Middle frontal gyrus (tissue), 1 donor: ENCODE measurements around the gene SPEM3.

Experiments used
- DNase-seq: peaks from one replicate; pipeline ENCODE4 v3.0.0-alpha.2; 2015; ENCODE audit warnings: low spot score; ENCODE audit errors: extremely low spot score

SPEM3 gene

DNA sequence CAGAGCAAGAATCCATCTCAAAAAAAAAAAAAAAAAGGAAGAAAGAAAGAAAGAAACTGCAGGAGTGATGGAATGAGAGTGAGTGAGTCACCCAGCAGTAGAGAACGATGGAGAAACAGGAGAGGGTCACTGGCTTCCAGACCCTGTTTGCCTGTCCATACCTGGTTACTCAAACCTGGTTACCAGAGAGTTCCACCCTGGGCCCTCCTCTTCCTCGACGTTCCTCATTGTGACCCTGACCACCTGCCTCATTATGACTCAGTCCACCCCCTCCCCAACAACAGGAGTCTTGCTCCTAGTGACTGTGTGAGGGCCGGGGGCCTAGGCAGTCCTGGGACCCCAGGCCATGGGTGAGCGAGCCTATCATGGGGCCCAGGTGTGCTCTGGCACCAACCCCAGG is at the start of gene SPEM3:
Gene SPEM3, plus strand, starts transcription at position 301 of the 400 bp plus-strand sequence. Its CDS starts 46 bp downstream, at position 347.
- DNase-seq, result no peak

DNA sequence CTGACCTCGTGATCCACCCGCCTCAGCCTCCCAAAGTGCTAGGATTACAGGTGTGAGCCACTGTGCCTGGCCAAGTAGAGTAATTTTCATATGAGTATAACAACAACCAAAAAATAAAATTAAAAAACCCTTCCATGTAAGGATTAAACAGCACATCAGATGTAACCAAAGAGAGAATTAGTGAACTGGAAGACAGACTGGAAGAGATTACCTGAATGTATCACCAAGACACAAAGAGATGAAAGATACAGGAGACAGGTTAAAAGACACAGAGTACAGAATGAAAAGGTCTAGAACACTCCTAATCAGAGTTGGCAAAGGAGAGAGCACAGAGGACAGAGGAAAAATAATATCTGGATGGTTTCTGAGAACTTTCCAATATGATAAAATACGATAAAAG is 49.5 kb upstream of the SPEM3 start:
- DNase-seq, result no peak

DNA sequence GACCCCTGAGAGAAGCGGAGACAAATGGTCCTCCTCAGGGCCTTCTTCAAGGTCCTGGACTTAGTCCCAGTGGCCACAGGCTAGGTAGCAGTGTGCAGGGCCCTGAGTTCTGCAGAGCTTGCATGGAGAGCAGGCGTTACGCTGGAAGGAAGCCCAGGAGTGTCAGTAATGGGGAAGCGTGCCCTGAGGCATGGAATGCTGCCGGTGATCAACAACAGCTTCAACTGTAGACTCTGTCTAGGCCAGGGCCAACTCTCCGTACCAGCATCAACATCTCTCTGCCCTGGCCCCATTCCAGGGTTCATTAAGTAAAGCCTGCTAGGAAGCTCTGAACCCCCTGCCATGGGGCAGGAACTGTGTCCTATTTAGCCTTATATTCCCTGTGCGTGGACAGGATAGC is 48.3 kb upstream of the SPEM3 start:
- no peak for DNase-seq

DNA sequence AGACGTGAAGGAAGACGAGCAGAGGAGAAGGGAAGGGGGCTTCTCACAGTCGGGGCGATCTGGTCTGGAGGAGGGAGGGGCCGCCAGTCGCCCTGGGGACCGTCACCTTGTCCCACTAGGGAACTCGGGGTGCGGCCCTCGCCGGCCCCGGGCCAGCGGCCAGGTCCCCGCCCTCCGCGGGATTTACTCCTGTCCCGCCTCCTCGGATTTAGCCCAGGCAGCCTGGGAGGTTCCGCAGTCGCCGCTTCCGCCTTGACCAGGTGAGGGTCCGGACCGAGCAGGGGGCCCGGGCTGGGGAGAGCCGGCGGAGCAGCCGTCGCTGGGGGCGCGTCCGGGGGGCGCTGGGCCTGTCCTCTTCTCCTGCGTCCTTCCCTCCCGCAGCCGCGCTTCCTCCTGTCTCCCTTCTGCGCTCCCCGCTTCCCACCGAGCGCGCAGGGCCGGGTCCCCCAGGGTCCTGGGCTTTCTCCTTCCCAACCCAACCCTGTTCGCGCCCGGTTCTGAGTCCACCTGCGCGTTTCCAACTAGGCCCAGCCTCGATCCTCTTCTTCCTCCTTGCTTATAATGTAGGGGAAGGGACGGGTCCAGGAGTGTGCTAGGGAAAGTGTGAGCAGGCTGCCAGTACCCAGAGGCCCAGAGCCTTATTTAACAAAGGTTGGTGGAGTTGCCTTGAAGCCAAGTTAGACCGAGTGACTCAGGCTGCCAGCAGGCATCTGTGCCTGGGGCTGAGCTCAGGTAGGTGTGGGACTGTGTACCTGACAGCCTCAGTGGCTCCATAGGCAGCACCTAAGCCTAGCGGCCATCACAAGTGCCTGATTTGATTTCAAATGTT is 47.6 kb upstream of the SPEM3 start, which contains the start of gene TNK1:
Gene TNK1, plus strand, starts transcription at position 235 of the 829 bp plus-strand sequence. CDS start 1,838 bp downstream, outside the sequence.
- no peak for DNase-seq

DNA sequence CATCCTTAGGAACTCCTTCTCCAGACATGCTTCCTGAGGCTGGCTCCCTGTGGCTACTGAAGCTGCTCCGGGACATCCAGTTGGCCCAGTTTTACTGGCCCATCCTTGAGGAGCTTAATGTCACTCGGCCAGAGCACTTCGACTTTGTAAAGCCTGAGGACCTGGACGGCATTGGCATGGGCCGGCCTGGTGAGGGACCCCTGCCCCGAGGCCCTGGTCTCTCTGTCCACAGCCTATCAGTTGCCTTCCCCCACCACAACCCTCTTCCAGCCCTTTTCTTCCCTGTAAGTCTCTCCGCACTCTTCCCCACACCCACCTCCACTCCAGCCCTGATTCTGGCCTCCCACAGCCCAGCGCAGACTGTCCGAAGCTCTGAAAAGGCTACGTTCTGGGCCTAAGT is 45.8 kb upstream of the SPEM3 start:
- no peak for DNase-seq

DNA sequence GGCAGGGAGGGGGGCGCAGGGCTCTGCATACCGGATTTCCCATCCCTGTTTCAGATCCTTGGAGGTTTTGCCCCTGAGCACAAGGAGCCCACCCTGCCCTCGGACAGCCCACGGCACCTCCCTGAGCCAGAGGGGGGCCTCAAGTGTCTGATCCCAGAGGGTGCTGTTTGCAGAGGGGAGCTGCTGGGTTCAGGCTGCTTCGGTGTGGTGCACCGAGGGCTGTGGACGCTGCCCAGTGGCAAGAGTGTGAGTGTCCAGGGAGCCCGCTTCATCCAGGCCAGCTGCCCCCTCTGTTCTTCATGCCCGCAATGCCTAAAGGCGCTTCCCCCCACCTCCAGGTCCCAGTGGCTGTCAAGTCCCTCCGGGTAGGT is 45.3 kb upstream of the SPEM3 start:
- DNase-seq, result no peak

DNA sequence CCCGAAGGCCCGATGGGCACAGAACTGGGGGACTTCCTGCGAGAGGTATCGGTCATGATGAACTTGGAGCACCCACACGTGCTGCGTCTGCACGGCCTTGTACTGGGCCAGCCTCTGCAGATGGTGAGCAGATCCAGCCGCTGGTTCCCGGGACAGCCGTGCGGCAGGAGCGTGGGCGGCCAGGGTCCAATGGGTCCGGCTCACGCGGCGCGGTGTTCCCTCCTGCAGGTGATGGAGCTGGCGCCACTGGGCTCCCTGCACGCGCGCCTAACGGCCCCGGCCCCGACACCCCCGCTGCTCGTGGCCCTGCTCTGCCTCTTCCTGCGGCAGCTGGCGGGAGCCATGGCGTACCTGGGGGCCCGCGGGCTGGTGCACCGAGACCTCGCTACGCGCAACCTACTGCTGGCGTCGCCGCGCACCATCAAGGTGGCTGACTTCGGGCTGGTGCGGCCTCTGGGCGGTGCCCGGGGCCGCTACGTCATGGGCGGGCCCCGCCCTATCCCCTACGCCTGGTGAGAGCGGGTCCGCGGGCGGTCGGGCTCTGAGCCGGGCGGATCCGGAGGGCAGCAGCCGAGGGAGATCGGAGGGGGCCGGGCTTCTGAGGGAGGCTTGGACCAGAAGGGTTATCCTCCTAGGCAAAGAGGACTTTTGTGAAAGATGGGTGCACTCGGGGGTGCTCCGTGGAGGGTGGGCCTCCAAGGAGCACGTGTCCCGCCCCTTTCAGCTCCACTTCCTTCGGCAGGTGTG is 44.7 kb upstream of the SPEM3 start:
- DNase-seq, result no peak

DNA sequence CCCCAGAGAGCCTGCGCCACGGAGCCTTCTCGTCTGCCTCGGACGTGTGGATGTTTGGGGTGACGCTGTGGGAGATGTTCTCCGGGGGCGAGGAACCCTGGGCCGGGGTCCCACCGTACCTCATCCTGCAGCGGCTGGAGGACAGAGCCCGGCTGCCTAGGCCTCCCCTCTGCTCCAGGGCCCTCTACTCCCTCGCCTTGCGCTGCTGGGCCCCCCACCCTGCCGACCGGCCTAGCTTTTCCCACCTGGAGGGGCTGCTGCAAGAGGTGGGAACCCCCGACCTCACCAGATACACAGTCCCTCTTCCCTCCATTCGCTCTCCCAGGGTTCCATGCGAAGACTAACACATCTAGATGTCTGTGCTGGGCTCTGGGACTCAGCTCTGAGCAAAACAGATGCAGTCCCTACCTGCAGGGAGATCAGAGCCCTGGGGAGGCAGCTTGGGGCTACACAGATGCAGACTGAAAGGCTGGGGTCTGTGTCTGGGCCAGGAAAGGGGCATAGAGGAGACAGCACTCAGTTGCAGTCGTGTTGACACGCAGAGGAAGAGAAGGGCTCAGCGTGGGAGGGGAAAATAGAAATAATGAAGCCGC is 44.1 kb upstream of the SPEM3 start:
- no peak for DNase-seq

DNA sequence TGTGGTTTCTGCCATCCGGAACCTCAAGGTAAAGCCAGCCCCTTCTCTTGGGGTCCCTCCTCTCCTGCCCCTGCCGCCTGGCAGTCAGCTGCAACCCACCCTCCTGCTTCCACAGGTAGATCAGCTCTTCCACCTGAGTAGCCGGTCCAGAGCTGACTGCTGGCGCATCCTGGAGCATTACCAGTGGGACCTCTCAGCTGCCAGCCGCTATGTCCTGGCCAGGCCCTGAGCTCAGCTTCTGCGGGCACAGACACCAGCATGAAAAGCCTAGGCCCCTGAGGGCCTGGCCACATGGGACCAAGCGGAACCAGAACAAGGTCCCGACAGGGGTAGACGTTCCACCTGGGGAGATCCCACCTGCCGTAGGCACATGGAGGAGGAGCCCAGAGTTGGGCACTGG is 39.8 kb upstream of the SPEM3 start:
- DNase-seq, result no peak

DNA sequence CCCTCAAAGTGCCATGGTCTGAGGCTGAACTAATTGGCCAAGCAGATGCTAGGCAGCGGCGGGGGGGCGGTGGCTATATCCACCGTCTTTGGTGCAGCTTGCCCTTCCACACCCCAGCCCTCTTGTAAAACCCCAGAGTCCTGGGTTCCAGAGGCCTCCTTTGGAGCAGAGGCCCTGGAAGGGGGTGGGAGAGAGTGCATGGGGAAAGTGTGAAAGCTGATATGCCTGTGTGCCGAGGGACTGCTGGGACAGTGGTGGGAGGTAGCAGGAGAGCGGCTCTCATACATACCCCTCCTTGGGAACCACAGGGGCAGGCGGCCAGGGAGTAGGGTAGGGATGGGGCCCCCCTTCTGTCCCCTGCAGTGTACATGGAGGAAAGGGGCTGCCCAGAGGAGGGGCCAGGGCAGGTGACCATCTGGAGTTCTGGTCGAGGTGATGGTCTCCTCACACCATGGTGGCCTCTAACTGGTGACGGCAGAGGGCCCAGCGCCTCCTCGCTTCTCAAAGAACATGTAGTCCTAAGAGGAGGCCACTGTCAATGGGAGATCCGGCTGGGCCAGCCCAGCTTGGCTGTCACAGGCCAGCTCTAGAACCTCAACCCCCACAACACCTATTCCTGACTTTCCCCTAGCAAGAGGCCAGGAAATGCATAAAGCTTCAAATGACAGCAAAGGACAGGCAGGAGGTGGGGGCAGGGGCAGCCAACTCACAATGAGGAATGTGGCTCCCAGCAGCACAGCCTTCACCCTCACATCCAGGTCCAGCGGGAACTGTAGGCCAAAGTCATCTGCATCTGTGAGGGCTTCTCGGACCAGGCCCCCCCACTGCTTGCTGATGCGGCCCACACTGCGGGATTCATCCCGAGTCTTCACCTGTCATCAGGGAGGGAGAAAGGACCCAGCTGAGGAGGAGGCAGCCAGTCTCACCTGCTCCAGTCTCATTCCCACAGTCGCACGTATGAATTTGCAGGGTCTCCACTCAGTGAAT is 38.4 kb upstream of the SPEM3 start:
- DNase-seq, result no peak

DNA sequence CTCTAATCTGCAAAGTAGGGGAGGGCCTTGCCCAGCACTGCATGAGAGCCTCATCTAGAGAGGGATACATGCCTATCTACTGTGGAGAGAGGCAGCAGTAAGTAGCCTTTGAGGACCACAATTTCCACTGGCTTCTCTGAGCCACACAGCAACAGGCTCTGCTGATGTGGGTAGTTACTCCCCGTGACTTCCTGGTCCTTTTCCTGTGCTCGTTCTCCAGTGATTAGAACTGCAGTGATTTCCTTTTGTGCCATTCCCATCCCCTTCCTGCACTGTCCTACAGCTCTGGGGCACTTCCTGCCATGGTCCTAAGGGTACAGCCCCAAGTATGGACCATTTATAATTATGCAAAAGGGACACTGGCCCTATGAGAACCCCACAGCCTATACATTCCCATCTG is 37.4 kb upstream of the SPEM3 start:
- no peak for DNase-seq

DNA sequence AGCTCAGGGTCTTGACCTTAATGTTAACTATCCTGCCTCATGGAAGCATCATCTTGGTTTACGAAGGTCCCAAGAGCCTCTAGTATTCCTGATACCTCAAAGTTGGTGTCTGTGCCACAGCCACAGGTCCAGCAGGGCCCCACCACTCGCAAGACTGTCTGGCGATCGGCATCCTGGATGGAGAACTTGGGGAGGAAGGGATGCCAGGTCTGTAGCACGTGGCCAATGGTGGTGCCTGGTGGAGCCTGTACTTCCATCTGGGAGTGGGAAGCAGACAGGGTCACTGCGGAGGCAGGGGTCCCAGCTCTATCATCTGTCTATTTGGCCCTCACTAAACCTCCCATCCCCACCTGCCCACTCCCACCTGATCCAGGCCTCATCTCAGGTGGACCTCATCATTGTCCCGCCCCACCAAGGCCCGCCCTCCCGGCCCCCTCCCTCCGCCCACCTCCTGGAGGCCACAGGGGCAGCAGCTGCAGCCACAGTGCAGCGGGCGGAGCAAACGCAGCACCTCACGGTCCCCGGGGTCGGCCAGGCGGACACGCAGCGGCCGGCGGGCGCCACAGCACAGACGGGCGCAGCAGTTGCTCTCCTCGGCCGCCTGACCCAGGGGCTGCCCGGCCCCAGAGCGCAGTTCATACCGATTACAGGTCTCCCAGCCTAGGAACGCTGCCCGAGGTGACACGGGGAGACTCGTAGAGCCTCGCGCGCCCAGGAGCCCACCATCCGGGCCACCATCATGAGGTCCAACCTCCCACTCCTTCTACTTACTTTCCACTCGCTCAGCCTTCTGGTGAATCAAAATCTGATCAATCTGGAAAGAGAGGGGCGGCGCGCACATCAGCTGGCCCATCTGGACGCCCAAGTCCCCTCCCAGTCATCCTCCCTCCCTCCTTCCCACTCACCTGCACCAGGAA is 35.7 kb upstream of the SPEM3 start:
- no peak for DNase-seq

DNA sequence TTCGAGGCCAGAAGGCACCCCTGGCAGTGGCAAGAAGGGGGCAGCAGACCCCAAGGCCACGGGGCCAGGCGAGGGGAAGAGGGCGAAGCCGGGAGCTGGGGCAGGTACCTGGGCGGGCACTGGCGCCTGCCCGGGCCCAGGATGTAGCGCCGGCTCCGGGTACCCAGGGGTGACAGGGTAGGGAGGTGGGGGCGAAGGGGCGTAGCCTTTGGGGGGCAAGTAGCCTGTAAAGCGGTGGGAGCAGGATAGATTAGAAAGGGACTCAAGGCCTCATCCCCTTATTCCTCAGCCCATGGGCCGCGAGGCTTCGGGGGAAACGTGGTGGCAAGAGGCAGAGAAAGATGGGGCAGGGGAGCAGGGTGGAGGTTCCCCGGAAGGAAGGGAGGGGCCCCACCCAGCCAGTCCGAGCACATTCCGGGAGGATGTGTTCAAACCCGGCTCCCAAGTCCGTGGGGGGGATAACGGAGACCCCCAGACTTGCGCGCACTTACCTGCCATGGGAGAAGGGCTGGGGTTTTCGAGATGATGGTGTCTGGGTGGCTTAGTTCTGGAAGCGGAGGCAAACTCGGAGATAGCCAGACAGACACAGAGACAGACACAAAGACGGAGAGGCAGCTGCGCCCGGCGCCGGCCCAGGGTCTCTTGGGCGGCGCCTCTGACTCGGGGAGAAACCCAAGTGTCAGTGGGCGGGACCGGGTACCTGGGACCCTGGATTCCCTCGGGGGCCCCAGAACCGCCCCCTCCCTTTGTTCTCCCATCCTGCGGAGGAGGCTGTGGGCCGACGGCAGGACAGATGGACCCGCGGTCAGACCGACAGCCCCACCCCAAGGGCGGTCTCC is 34.8 kb upstream of the SPEM3 start:
- DNase-seq, result no peak

DNA sequence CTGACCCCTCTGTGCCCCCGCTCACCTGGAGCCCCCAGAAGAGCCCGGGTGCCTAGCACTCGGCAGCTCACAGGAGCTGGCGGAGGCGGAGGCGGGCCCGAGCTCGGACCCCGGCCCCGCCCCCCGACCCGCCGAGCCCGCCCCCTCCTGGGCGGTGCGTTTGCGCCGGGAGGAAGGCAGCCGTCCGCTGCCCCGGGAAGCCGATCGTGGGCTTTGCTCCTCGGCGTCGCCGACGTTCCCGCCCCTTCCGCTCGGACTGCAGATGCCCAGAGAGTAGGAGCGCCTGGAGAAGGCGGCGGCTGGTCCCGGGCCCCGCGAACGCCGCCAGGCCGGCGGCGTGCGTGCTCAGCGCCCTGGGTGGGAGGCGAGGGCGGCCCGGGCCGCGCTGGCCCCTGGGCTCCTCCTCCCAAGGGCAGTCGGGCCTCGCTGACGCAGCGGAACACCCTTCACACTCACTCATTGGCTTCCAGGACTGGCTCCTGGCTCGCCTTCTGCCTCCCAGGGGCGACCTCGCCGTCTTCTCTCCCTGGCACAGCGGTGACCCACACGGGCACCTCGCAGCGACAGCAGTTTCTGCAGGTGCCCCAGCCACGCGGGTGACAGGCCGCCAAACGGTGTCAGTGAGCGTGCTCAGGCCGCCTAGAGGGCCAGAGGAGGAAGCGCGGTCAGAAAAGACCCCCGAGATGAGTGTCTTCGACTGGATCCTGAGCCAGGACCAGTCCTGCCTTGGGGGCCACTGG is 34.0 kb upstream of the SPEM3 start, which contains the start of gene PLSCR3:
Gene PLSCR3, minus strand, starts transcription at position 74 of the 740 bp plus-strand sequence. CDS start 415 bp downstream, outside the sequence.
- peak; percentile 57 for DNase-seq

DNA sequence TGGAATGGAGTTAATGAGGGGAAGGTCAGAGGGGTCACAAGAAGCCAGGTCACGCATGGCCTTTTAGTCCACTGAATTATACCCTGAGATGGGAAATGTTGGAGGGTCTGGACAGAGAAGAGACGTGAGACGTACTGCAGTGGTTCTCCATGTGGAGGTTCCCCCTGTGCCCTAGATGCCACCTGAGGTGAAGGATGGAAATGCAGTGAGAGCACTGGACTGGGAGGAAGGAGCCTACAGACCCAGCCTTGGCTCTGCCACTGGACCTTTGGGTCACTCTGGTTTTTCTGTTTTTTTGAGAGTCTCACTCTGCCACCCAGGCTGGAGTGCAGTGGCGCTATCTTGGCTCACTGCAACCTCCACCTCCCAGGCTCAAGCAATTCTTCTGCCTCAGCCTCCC is 32.5 kb upstream of the SPEM3 start:
- no peak for DNase-seq

DNA sequence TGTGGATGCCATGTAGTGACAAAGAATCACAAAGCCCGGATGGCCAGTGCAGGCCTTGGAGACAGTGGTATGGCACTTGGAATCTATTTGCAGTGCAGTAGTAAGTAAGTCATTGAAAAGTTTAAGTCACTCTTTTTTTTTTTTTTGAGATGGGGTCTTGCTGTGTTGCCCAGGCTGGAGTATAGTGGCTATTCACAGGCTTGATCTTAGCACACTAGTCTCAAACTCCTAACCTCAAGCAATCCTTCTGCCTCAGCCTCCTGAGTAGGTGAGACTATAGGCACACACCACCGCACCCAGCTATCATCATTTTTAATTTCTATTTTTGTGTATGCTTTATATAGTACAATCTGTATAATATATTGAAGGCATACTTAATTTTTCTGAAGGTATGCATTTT is 30.0 kb upstream of the SPEM3 start:
- no peak for DNase-seq

DNA sequence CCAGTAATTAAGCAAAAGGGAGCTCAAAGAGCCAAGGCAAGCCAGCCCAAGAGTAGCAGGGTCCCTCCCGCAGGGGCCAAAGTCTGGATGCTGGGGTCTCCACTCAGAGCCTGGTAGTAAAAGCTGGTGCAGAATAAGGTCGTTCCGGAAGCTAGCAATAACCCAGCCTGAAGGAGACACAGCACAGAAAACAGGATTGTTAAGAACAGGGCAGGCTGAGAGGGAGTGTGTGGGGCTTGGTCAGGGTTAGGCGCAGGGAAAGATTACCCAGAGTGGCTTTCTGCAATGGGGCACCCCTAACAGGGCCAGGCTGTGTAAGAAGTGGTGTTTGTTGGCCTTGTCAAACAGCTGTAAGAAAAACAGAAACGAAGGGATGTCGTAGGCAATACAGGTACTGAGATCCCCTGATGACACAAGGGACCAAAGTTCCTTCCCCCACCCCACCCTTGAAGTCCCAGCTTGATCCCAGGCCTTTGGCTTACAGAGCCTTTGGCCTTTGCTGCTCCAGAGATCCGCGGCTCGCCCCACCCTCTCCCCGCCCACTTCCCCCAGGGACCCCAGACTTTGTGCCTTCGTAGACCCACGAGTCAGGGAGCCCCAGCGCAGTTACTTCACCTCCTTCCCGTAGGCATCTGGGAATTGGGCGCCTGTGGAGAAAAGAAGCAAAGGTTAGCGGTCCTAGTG is 25.5 kb upstream of the SPEM3 start:
- DNase-seq, result no peak

DNA sequence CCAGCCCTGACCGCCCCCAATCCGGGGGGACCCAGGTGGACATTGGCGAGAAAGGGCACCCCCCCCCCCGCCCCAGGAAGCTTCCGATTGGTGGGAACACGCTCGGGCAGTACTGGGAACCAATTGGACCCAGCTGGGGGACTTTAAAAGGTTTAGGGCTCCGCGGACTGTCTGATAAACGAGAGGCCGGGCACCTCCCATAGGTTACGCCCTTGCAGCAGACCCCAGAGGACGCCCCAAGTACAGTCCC is 25.0 kb upstream of the SPEM3 start:
- DNase-seq, result no peak
